Measurements from ENCODE around the gene FSTL4. TPM values are rescaled to one million over a fixed set of nuclear protein-coding genes. Genes with fewer than 3 reads are reported as not detected.

The FSTL4 gene
- total and polyA plus RNA-seq, 2 of the 4 experiments (the other 2 are of a cell fraction): 0.18 TPM; not detected in 1

DNA sequence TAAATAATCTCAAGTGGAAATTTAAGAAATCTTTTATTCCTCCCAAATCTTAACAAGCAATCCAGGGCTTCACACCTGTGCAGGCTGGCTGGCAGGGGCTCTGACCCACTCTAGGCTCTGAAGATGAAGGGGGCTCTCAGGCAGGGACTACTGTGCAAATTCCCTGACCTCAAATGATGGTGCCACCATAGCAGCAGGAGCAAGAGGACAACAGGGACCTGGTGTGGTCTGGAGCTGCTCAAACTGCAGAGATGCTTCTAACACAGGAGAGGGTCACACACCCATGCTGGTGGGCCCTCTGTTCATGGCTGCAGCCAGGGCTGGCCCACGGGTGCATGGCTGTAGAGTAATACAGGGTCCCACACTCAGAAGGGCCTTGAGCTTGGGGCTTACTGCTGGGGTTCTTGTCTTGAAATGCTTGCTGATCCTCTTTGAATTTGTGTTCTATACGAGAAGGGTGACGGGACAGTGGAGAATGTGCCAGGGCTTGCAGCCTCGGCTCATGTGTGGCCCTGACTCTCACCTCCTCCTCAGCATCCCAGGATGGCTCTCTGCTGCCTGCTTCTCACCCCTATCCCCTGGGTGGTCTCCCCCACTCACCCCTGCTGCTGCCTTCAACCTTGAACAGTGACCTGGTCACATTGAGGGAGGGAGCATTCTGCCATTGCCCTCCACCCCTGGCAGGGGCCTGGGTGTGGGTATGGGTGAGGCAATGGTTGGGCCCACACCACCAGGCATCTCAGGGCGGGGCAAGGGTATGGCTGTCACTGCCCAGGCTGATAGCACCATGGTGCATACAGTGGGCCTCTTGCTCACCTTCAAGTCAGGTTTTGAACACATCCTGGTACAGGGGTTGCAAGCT is 191.7 kb downstream of the FSTL4 start:
- H3K4me2 ChIP-seq (ENCODE audit: low read depth, low read length): no peak overlapping the region
- H3K4me1 ChIP-seq (ENCODE audit: control insufficient read depth, insufficient read depth, low read length): no peaks in the 10 kb centered on the region
- no peak overlapping the region for H2BK20ac ChIP-seq (ENCODE audit: low read depth, low read length)
- H2AK5ac ChIP-seq (ENCODE audit: low read depth, low read length): no peak overlapping the region
- no peak overlapping the region for H3K4me3 ChIP-seq (ENCODE audit: insufficient read depth, low read depth, low read length)
- no peak overlapping the region for H3K18ac ChIP-seq (ENCODE audit: low read depth, low read length)
- H4K8ac ChIP-seq (ENCODE audit: low read depth in 2 of 2, low read length in 2 of 2): no peak overlapping the region
- dilution Hi-C loops (cut with HindIII; ENCODE audit: low sequenced_read_pairs, unreplicated experiment): no loop called here
- H2AK9ac ChIP-seq (replicated peaks; ENCODE audit: low read depth, low read length, poor library complexity): no peak overlapping the region
- BruUV-seq (replicated peaks): no TSS peak
- H3K27ac ChIP-seq (ENCODE audit: insufficient read depth, low read length): no peak overlapping the region
- TF ChIP-seq, protein P1, sequence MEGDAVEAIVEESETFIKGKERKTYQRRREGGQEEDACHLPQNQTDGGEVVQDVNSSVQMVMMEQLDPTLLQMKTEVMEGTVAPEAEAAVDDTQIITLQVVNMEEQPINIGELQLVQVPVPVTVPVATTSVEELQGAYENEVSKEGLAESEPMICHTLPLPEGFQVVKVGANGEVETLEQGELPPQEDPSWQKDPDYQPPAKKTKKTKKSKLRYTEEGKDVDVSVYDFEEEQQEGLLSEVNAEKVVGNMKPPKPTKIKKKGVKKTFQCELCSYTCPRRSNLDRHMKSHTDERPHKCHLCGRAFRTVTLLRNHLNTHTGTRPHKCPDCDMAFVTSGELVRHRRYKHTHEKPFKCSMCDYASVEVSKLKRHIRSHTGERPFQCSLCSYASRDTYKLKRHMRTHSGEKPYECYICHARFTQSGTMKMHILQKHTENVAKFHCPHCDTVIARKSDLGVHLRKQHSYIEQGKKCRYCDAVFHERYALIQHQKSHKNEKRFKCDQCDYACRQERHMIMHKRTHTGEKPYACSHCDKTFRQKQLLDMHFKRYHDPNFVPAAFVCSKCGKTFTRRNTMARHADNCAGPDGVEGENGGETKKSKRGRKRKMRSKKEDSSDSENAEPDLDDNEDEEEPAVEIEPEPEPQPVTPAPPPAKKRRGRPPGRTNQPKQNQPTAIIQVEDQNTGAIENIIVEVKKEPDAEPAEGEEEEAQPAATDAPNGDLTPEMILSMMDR (conservative IDR thresholded peaks at IDR 0.05; ENCODE audit: low read depth, low read length): no peak
- TF ChIP-seq FOS (IDR thresholded peaks at IDR 0.05; ENCODE audit: low read depth, low read length) (no peak), MXI1 (IDR thresholded peaks at IDR 0.05; ENCODE audit: borderline replicate concordance, low read depth, low read length) (no peak)
- no peak overlapping the region for H3K4ac ChIP-seq (ENCODE audit: low read depth, low read length)
- POLR2A ChIA-PET (ENCODE audit: unreplicated experiment): no interaction called here
- intact Hi-C loops (cut with micrococcal nuclease): loop anchor here (5.0 kb wide), 1 partner anchor 522 kb away; no protein-coding TSS in a partner anchor
- no peaks in the 10 kb centered on the region for H3K9me3 ChIP-seq (ENCODE audit: control insufficient read depth, insufficient read depth, low read length)
- no peak overlapping the region for H2AFZ ChIP-seq (replicated peaks; ENCODE audit: low read length, poor library complexity)
- H3K56ac ChIP-seq (ENCODE audit: extremely low read depth, insufficient read depth, low read length): no peak overlapping the region
- H2BK15ac ChIP-seq (ENCODE audit: low read depth, low read length): no peak overlapping the region
- H4K20me1 ChIP-seq (ENCODE audit: insufficient read depth, low read length): no peaks in the 10 kb centered on the region
- DNase-seq (no peak), ATAC-seq (ENCODE audit: low read depth) (no peak)
- H4K5ac ChIP-seq (ENCODE audit: low read depth, low read length): no peak overlapping the region
- no peak overlapping the region for H3K14ac ChIP-seq (replicated peaks; ENCODE audit: low read depth, low read length)
- no peak overlapping the region for H2BK5ac ChIP-seq (ENCODE audit: low read depth, low read length, poor library complexity, severe bottlenecking)
- H3K23ac ChIP-seq (ENCODE audit: low read depth, low read length): no peak overlapping the region
- no CpG with 5 or more reads among the region's 5 CpGs for WGBS, 2 experiments (ENCODE audit: extremely low coverage in 2 of 2, insufficient read length in 1 of 2)
- no peaks in the 10 kb centered on the region for H3K36me3 ChIP-seq (ENCODE audit: control insufficient read depth, insufficient read depth, low read length)
- peaks cover 3% of the 10 kb centered on the region for H3K27me3 ChIP-seq (ENCODE audit: control insufficient read depth, insufficient read depth, low read length)
- in situ Hi-C loops (cut with MboI; ENCODE audit: low sequenced_read_pairs): loop anchor here (10.0 kb wide), 1 partner anchor 524 kb away; no protein-coding TSS in a partner anchor
- no peaks in the 10 kb centered on the region for H3K9me1 ChIP-seq (ENCODE audit: insufficient read depth, low read length)
- no peak overlapping the region for H4K91ac ChIP-seq (ENCODE audit: insufficient read depth, low read depth, low read length)
- CTCF ChIA-PET: interaction anchor here (0.8 kb wide), 1 partner anchor 17 kb away, joined by 3 read pairs; no protein-coding TSS in a partner anchor
- no peaks in the 10 kb centered on the region for H3K79me1 ChIP-seq (ENCODE audit: low read depth in 1 of 2, low read length in 2 of 2)
- no peak overlapping the region for H2BK120ac ChIP-seq (ENCODE audit: low read depth, low read length)
- no peak overlapping the region for H3K9ac ChIP-seq (ENCODE audit: low read depth, low read length)

Data from IMR-90 (cell line).